Renal cortical epithelial cell (primary cell): ENCODE results near the gene COX19. TPM values are rescaled to one million over a fixed set of nuclear protein-coding genes. Genes with fewer than 3 reads are reported as not detected.
"Not testable (repeated sequence)": the region's sequence is repeated elsewhere in the genome, so short reads cannot be mapped to it uniquely, and the experiment has no call there.

Experiments
- DNase-seq: peaks from one replicate; pipeline ENCODE4 v3.0.0-alpha.2; 2011; ENCODE audit warnings: low read depth
- total RNA-seq: library from RNA; depleted of rRNA; stranded (reverse); fragments of >200 nt; gene quantifications from 2 replicates; pipeline ENCODE4 v1.2.3, GENCODE V29; 2014

COX19 gene
- total RNA-seq, 1 donor from 2014 or later = 10.0 TPM

DNA sequence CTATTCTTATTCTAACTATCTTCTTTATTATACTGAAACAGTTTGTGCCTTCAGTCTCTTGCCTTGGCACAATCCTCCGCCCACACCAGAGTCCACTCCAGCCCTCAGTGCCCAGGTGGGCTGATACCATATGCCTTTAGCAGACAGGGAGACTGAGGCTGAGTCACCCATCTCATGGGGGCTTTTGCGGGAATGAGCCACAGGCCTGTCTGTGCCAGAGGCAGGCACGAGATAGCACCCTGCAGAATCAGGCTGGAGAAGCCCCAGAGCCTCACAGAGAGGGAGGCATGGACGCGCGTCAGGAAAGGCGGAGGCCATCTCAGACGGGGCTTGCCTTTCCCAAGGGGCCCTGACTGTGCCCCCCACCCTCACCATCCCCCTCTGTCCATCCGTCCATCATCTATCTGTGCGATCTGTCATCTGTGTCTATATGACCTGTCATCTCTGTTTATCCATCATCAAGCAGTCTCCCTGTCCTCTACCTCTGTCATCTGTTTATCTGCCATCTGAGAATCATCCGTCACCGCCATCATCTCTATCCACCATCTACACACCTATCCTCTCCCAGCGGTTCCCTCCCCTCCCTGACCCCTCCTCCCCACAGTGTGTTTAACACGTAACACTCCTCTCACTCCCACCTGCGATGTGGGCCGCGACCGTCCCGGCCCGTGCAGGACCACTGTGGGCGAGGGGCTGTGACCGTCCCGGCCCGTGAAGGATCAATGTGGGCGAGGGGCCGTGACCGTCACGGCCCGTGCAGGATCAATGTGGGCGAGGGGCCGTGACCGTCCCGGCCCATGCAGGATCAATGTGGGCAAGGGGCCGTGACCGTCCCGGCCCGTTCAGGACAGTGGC, 13.6 kb downstream of the COX19 start:
- DNase-seq = no peak

DNA sequence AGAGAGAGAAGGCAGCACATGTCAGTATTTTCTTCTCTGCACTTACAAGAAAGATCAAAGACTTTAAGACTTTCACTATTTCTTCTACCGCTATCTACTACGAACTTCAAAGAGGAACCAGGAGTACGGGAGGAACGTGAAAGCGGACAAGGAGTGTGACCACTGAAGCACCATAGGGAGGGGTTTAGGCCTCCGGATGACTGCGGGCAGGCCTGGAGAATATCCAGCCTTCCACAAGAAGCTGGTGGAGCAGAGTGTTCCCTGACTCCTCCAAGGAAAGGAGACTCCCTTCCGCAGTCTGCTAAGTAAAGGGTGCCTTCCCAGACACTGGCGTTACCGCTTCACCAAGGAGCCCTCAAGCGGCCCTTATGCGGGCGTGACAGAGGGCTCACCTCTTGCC, 14.4 kb downstream of the COX19 start:
- not testable (repeated sequence) for DNase-seq

DNA sequence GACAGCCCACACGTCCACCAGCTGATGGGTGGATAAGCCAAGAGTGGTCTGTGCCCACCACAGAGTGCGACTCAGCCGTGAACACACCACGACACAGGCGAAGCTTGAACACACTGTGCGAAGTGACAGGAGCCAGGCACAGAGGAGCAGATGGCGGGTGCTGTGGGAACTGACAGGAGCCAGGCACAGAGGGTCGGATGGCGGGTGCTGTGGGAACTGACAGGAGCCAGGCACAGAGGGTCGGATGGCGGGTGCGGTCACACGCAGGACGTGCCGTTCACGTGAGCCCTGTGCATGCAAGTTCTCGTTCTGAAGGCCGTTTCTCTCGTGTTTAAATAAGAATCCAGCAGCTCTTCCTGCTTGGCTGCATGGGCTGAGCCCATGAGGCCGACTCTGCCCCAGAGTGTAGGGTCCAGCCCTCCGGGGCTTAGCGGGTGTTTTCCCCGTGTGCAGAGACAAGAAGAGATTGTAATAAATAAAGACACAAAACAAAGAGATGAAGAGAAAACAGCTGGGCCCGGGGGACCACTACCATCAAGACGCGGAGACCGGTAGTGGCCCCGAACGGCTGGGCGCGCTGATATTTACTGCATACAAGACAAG, 15.0 kb downstream of the COX19 start:
- no peak for DNase-seq

DNA sequence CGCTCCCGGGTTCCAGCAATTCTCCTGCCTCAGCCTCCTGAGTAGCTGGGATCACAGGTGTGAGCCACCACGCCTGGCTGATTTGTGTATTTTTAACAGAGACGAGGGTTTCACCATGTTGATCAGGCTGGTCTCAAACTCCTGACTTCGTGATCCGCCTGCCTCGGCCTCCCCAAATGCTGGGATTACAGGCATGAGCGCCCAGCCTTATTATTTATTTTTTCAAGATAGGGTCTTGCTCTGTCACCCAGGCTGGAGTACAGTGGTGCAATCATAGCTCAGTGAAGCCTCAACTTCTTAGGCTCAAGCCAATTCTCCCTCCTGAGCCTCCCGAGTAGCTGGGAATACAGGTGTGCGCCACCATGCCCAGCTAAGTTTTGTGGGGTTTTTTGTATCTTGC, 15.6 kb downstream of the COX19 start:
- DNase-seq = not testable (repeated sequence)

DNA sequence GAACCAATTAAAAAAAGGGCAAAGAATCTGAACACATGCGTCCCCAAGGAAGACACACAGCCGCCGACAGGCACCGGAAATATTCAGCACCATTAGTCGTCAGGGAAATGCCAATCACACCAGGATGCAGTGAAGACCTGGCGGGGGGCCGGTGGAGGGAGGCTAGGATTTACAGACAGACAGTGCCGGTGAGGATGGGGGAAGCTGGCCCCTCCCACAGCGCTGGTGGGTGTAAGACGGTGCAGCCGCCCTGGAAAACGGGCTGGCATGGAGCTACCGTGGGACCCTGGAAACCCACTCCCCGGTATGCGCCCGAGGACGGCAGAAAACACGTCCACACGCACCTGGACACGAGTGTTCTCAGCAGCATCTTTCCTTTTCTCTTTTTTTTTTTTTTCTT, 16.1 kb downstream of the COX19 start:
- no peak for DNase-seq

DNA sequence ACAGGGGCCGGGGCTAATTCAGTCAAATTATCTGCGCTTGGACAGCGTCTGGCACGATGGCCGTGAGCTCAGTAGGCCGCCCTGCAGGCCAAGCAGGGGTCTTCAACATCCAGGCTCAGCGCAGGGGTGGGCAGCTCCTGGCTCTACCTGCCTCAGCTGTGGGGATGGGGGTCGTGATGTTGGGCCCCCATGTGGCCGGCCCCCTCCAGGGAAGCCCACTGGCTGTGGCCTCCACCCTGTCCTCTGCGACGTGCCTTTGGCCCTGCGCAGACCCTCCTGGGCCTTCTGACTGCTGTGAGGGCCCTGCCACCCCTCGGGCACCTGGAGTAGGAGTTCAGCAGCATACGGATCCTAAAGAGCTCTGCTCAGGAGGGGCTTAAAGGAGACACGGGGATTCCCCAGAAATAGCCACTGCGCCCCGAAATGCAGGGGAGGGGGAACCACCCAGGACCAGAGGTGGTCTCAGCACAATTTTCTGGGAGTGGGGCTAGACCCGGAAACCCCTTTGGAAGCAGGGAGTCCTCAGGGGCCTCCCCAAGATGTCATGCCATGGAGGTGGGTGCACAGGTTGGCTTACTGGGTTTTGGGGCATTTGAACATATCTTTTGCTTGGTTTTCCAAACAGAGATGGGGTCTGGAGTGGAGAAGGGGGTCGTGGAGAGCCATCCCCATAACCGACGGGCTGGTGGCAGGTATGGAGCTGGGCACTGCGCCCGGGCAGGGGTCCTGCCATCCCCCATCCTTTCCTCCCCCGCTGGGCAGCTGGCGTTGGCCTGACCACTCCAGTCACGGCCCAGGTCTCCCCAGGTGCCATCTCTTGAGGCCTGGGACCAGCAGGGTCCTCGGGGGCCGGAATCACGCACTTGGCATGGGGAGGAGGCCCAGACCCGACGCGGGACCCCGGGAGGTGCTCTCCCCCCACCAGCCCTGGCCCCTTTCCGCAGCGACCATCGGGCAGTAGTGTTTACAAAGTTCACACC, 16.8 kb downstream of the COX19 start:
- DNase-seq = no peak

DNA sequence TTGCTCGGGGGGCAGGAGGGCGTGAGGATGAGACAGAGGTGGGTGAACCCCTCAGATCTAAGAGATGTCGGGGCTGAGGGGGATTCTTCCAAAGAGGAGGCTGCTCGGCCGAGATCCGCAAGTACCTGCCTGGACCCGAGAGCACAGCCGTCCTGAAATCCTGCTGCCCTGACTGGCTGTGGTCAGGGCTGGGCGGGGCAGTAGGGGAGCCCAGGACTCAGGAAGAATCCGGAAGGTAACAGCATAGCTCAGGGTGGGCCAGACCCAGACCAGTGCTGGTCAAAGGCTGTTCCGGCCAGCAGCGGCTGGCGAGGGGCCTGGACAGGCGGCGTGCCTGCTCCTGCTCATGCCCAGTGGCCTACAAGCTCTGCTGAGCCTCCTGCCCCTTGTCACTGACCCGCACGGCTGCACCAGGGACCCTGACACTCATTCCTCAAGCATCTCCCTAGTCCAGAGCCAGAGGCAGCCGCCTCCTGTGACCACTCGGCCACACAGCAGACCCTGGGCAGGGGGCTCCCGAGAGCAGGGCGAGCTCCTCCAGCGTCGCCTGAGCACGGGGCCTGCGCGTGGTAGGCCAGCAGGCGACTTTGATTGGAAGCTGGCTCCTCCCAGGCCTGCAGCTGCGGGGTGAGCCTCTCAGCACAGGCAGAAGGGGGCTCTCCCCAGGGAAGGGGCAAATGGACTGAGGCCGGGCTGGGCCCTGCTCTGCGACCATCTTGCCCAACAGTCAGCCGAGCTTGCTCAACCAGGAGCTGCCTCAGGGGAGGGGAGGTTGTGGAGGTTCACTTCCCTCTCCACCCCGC, 17.7 kb downstream of the COX19 start:
- DNase-seq = no peak

DNA sequence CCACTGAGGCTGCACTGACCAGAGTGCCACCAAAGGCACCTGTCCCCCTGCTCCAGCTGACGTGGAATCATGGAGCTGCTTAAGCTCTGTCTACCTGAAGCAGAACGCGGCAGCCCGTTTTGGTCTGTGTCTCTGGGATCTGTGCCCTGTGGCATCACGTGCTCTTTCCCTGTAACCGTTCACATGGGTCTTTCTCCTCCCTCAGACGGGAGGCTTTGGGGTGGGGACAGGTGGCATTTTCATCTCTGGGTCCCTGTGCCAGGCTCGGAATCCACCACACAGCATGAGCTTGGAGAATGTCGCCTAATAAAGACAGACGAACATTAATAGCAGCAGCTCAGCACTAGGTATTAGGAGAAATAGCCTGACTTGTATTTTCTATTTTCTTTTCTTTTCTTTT, 19.3 kb downstream of the COX19 start:
- no peak for DNase-seq

DNA sequence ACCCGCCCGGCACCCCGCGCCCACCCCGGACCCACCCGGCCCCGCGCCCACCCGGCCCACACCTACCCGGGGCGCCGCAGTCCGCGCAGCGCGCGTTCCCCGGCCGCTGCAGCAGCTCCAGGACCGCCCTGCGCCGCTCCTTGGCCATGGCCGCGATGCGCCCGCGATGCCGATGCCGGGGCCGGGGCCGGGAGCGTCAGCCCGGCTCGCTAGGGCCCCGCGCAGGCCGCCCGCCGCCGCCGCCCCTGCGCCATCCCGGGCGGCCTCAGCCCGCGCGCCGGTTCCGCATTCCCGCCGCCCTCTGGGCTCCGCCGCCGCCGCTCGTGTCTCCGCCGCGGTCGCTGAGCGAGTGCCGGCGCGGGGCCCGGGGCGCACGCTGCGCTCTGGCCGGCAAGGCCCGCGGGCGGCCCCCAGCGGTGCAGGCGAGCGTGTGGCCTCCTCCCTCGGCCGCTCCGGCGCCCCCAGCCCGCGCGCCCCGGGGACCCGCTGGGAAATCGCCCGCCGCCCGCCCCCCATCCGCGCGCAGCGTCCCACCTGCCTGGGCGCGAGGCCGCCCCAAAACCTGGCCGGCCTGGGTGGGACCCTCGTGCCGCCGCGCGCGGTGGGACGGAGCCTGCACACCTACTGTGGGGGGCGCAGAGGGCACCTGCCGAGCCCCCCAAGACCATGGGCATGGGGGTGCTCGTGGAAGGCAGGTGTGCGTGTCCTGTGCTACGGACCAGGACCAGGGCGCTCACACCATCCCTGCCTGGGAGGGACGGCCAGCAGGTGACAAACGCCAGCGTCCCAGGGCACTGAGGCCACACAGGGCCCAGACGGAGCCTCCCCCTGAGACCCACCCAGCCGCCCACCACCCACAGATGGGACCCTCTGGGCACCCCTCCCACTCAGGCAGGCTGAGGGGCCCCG, 20.8 kb downstream of the COX19 start, which contains the start of gene ADAP1:
TSS of gene ADAP1 (minus strand) at position 351 of the 909 bp plus-strand sequence. CDS start at position 148, 203 bp downstream.
- no peak for DNase-seq

DNA sequence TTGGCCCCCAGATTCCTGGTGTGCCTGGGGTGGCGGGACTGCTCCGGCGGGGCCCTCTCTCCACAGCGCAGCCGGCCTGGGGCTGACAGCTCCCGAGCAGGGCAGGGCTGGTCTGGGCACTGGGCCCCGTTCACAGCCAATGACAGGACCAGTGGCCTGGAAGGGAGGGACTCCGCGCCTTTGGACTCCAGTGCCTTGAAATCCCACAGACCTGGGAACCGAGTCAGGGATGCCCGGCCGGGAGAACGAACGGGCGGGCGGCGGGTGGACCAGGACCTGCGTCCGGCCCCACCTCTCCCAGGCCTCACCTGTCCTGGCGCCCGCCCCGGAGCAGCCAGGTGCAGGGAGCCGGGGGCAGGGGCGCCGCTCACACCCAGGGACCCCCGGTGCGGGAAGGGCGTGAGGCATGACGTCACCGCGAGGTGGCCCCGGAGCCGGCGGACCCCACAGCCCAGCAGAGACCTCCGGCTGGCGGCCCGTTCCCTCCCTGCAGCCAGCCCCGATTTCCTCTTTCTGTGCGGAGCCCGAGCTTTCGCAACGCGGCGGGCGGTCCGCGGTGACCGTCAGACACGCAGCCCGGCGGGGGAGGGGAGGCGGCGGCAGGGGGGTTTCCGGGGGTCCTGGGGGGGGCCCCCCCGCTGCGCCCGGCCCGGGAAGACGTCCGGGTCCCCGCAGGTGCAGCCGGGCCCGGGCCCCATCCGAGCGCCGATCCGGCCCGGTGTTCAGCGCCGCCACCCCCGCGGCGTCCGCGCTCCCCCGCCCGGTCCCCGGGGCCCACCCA, 21.6 kb downstream of the COX19 start:
- DNase-seq = no peak

DNA sequence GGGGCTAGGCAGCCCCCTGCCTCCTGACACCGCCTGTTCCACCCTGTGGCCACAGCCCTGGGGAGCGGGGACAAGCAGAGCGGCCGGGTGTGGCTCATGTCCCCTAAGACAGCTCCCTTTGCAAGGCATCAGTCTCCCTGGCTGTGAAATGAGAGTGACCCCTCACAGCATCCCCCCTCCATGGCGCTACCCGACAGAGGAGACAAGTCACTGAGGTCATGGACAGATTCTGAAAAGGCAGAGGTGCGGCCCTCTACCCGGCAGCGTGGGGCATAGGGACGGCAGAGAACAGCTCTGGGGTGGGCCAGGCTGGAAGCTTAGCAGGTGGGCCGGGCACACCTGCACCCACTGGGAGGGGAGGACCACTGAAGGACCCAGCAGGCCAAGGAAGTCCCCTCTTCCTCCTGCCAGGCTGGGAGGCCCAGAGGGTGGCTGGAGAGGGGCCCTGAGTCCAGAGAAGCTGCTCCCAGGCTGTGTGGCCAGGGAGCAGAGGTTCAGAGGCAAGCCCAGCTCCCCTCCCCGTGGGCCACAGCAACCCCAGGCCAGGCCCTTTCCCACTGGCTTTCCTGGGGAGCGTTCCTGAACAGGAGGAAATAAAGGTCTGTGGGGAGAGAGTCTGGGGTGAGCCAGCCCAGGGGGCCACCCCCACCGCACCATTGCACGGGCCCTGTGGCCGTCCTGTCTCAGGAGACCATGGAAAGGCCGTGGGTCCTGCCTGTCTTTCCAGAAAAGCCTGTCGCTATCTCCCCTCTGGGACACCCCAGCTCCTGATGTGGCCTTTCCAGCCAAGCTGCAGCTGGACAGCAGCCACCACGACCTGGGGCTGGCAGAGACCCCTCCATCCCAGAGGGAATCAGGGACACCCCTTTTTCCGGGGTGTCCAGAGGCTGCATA, 22.6 kb downstream of the COX19 start:
- no peak for DNase-seq

DNA sequence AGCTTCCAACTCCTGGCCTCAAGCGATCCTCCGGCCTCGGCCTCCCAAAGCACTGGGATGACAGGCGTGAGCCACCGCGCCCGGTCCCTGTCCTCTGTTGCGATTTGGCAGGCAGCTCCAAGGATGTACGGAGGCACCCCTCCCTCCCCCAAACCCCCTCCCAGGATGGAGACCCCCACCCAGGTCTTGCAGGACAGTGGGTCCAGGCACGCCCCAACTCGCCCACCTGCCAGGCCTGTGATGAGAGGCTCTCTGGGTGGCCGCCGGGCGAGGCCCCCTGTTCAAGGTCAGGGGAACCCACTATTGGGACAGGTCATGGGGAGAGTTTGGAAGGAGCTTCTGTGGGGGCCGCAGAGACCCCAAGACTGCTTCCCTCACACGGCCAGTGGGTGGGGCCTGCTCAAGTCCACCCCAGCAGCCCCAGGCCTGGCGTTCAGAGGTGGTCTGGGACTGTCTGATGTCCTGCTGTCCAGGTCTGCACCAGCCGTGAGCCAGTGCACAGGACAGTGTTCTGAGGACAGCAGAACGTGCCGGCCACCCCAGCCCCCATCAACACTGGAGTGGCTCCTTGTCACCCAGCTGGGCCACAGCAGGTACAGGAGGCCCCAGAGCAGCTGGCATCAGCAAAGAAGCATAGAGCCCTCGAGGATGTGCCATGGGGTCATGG, 23.3 kb downstream of the COX19 start:
- DNase-seq = no peak

DNA sequence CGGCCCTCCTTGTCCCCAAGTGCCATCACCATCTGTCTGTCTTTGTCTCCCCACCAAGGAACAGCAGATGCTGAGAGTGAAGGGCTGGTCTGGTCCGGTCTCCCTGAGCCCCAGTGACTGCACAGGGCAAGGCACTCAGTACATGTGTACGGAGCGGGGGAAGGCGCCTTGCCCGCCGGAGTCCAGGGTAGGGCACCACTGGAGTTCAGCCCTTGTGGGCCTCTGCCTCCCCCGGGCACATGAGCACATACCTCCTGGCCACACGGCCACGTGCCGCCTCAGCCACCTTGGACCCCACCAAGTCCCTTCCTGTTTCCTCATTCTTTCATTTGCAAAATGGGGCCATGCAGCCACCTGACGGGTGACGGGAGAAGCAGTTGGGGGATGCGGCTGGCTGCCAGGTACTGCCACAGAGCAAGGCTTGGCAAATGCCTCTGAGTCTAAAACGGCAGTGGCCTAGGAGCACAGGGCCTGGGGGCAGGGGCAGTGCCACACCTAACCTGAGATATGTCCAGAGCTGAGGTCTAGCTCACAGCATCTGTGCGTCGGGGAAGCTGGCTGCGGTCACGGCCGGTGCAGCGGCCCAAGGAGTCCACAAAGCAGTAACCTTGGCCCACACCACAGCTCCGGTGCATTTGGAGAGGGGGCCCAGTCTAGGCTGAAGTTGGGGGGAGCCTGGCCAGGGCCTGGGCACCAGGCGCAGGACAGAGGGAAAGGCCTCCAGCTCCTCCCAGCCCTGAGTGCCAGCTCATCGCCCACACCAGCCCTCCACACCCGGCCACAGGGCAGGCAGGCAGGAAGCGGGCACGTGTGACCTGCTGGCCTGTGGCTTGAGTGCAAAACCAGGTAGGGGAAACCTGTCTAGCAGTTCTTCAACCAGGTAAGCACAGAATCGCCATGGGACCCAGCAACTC, 26.1 kb downstream of the COX19 start:
- no peak for DNase-seq

DNA sequence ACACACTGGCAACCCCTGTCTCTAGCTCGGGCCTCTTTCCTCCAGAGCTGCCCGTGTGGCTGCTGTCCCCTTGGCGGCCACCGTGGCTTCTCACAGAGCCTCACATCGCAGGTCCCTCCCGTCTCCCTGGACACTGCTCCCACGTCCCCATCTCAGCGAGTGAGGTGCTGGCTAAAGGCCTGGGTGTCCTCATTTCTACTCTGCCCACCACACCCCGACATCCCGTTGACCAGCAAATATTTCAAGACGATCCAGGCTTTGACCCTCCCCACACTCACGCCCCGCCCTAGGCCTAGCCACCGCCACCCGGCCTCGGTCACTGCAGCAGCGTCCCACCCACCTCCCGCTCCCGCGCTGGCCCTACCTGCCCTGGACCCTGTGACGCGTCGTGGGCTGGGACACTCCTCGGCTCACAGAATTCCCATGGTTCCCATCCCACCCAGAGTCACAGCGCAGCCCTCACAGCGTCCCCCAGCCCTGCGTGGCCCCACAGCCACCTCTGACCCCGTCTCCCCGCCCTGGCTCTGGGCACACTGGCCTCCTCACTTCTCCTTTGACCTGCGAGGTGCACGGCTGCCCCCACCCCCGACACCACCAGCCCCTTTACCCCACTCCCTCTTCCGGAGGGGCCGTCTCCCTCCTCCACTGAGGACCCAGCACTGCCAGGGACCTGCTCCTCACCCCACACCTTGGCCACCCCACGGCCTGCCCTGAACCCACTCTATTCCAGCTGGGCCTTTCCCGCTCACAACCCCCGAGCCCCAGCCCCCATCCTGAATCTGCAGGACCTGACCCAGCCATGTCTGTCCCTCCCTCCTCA, 27.7 kb downstream of the COX19 start:
- DNase-seq = no peak

DNA sequence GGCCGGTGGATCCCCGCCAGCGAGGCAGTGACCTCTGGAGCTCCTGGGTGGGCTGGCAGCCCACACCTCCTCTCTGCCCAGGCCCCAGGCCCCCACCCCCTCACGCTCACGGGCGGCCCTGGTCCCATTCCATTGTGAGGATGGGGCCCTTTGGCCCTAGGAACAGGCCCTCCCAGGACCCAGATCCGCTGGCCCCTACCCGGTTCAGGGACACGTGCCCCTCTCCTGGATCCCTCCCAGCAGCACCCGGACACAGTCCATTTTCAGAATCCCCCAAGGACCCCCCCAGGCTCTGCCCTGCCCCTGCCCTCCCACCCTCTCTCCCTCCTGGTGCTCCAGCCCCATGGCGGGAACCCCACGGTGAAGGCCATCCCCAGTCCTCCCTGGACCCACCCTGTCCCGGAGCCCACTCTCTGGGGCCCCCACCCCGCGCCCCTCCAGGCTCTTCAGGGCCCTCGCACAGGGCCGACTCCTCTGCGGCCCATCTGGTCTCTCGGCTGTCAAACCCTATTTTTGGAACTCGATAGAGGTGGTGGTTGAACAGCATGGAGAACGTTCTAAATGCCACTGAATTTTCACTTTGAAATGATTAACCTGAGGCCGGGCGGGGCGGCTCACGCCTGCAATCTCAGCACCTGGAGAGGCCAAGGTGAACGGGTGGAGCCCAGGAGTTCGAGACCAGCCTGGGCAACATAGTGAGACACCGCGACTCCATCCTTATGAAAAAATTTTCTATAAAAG, 28.9 kb downstream of the COX19 start:
- DNase-seq = no peak
